Type B pancreatic cell (in vitro differentiated cells): ENCODE results near the gene AGBL5. TPM values are rescaled to one million over a fixed set of nuclear protein-coding genes. Genes with fewer than 3 reads are reported as not detected.
A peak's percentile ranks its signal among the peaks of the same experiment; 100 is the strongest.
"Not testable (repeated sequence)": the region's sequence is repeated elsewhere in the genome, so short reads cannot be mapped to it uniquely, and the experiment has no call there.

ENCODE experiments used
- DNase-seq: peaks from one replicate; pipeline ENCODE4 v3.0.0; 2021; ENCODE audit warnings: mixed read lengths; ENCODE audit not compliant: unreplicated experiment; ENCODE audit errors: extremely low spot score
- H3K27ac Mint-ChIP-seq: 2 replicates; pipeline ENCODE4 v1.8.0; 2021; ENCODE audit warnings: mild to moderate bottlenecking, mixed read lengths
- H3K27me3 Mint-ChIP-seq: 2 replicates; pipeline ENCODE4 v1.8.0; 2021; ENCODE audit warnings: mixed read lengths
- H3K36me3 Mint-ChIP-seq: 2 replicates; pipeline ENCODE4 v1.8.0; 2021; ENCODE audit warnings: mixed read lengths
- H3K4me1 Mint-ChIP-seq: one replicate; pipeline ENCODE4 v1.8.0; 2021; ENCODE audit warnings: mixed read lengths; ENCODE audit not compliant: unreplicated experiment
- H3K4me3 Mint-ChIP-seq: 2 replicates; pipeline ENCODE4 v1.8.0; 2021; ENCODE audit warnings: mild to moderate bottlenecking, mixed read lengths
- H3K9me3 Mint-ChIP-seq: 2 replicates; pipeline ENCODE4 v1.8.0; 2021; ENCODE audit warnings: mixed read lengths
- CTCF ChIP-seq: fragments of 200-600 bp; sonication (generic); conservative IDR thresholded peaks from 2 replicates; pipeline ENCODE4 v1.5.0; 2021; ENCODE audit warnings: antibody characterized with exemption, mild to moderate bottlenecking
- total RNA-seq: library from RNA; stranded (reverse); gene quantifications from 2 replicates; pipeline ENCODE4 v1.2.1, GENCODE V29; 2021; ENCODE audit warnings: low replicate concordance

AGBL5 gene
- total RNA-seq, 1 donor from 2014 or later, result 57.3 TPM

DNA sequence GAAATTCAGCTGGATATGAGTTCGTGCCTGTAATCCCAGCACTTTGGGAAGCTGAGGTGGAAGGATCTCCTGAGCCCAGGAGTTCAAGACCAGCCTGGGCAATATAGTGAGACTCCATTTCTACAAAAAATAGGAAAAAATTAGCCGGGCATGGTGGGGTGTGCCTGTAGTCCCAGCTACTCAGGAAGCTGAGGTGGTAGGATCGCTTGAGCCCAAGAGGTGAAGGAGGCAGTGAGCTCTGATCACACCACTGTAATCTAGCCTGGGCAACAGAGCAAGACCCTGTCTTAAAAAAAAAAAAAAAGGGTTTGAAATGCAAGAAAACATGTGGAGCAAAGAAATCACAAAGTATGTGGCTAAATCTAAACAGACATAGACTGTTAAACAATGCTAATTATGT is 57.6 kb downstream of the AGBL5 start:
- no peak for TF ChIP-seq CTCF
- no peak overlapping the region for H3K4me3 Mint-ChIP-seq
- no peaks in the 10 kb centered on the region for H3K9me3 Mint-ChIP-seq
- no peaks in the 10 kb centered on the region for H3K36me3 Mint-ChIP-seq
- no peaks in the 10 kb centered on the region for H3K4me1 Mint-ChIP-seq
- peaks cover 25% of the 10 kb centered on the region for H3K27me3 Mint-ChIP-seq
- H3K27ac Mint-ChIP-seq, result no peak overlapping the region
- no peak for DNase-seq

DNA sequence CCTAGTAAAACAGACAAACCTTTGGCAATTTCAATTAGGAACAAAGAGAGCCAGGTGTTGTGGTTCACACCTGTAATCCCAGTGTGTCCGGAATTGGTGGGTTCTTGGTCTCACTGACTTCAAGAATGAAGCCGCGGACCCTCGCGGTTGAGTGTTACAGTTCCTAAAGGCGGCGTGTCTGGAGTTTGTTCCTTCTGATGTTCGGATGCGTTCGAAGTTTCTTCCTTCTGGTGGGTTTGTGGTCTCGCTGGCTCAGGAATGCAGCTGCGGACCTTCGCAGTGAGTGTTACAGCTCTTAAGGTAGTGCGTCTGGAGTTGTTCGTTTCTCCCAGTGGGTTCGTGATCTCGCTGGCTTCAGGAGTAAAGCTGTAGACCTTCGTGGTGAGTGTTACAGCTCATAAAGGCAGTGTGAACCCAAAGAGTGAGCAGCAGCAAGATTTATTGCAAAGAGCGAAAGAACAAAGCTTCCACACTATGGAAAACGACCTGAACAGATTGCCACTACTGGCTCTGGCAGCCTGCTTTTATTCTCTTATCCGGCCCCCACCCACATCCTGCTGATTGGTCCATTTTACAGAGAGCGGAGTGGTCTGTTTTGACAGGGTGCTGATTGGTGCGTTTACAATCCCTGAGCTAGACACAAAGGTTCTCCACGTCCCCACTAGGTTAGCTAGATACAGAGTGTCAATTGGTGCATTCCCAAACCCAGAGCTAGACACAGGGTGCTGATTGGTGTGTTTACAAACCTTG is 59.3 kb downstream of the AGBL5 start:
- H3K4me1 Mint-ChIP-seq, DNase-seq, H3K36me3 Mint-ChIP-seq, H3K4me3 Mint-ChIP-seq, H3K9me3 Mint-ChIP-seq, H3K27ac Mint-ChIP-seq: not testable (repeated sequence)
- H3K27me3 Mint-ChIP-seq, result peaks cover 34% of the 10 kb centered on the region

DNA sequence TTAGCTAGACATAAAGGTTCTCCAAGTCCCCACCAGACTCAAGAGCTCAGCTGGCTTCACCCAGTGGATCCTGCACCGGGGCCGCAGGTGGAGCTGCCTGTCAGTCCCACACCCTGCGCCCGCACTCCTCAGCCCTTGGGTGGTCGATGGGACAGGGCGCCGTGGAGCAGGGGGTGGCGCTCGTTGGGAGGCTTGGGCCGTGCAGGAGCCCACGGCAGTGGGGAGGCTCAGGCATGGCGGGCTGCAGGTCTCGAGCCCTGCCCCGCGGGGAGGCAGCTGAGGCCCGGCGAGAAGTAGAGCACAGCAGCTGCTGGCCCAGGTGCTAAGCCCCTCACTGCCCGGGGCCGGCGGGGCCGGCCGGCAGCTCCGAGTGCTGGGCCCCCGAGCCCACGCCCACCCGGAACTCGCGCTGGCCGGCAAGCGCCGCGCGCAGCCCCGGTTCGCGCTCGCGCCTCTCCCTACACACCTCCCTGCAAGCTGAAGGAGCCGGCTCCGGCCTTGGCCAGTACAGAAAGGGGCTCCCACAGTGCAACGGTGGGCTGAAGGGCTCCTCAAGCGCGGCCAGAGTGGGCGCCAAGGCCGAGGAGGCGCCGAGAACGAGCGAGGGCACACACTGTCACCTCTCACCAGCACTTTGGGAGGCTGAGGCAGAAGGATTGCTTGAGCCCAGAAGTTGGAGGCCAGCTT is 60.1 kb downstream of the AGBL5 start:
- not testable (repeated sequence) for H3K27ac Mint-ChIP-seq, DNase-seq, H3K9me3 Mint-ChIP-seq, H3K36me3 Mint-ChIP-seq, H3K4me1 Mint-ChIP-seq, H3K4me3 Mint-ChIP-seq
- H3K27me3 Mint-ChIP-seq, result peaks cover 34% of the 10 kb centered on the region

- H3K4me3 Mint-ChIP-seq, result no peak overlapping the region
- H3K4me1 Mint-ChIP-seq, result peaks cover 4% of the 10 kb centered on the region
- no peak overlapping the region for H3K27ac Mint-ChIP-seq
- no peaks in the 10 kb centered on the region for H3K36me3 Mint-ChIP-seq
- DNase-seq, result no peak
- H3K27me3 Mint-ChIP-seq, result peaks cover 66% of the 10 kb centered on the region
- no peaks in the 10 kb centered on the region for H3K9me3 Mint-ChIP-seq
- no peak for TF ChIP-seq CTCF
Measured at GRCh38 chr2:27115519-27115918, 64.1 kb downstream of the AGBL5 start.

DNA sequence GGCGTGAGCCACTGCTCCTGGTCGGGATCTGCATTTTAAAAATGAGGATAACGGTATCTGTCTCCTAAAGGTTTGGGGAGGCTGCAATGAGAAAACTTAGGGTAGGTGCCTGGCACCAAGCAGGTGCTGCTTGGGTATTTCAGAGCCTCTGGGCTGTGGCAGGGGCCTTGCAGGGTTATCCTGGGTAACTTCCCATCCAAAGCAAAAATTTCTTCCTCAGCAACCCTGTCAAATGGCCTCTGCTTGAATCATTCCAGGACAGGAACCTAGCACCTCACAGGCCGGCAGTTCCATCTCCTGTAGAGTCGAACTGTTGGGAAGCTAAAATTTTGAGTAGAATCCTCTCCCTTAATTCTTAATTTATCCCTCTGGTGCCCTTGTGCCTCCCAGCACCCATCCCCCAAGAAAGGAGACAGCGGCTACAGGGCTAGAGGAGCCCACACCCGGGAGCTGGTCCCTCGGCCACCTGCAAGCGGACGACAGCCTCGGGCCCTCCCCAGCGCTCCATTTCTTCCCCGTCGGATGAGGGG is 66.6 kb downstream of the AGBL5 start:
- no peaks in the 10 kb centered on the region for H3K9me3 Mint-ChIP-seq
- DNase-seq, result no peak

More for the DNA sequence above, 66.6 kb downstream of the AGBL5 start:
- H3K27ac Mint-ChIP-seq, result no peak overlapping the region
- H3K4me1 Mint-ChIP-seq, result peaks cover 6% of the 10 kb centered on the region
- H3K4me3 Mint-ChIP-seq, result peak overlapping the region; percentile 62
- TF ChIP-seq CTCF, result no peak
- peaks cover 79% of the 10 kb centered on the region for H3K27me3 Mint-ChIP-seq
- H3K36me3 Mint-ChIP-seq, result no peaks in the 10 kb centered on the region
